ENCODE measurements around the gene OR1S1. TPM values are rescaled to one million over a fixed set of nuclear protein-coding genes. Genes with fewer than 3 reads are reported as not detected.

Gene OR1S1
- total and polyA plus RNA-seq, 2 experiments from 2014 or later, result not detected

DNA sequence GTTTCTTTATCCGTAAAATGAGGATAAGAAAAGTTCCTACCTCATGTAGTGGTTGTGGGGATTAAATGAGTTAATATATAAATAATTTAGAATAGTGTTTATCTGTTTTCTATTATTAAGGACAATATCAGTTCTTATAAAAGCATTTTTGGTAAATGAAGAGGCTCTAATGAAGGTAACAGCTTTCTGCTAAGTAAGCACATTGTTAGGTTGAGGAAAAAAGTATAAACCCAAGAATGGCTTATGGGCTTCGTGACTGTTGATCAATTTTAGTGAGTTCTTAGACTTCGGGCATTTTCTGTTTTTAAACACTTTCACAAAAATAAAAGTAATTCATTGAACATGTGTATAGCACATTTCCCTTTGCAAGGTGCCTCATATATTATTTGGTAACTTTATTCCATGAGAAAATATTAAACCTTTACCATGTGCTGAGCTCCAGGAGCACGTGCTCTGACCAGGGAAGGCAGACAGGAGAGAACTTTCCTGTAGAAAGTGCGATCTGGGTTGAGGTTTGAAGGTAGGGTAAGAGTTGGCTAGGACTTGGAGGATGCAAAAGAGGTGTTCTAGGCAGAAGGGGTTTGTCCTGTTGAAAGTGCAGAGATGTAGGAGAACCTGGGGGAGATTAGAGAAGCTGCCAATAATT, 35.0 kb upstream of the OR1S1 start:
- no peaks in the 10 kb centered on the region for H3K36me3 Mint-ChIP-seq (ENCODE audit: low read depth)
- Histone ChIP-seq H3K27ac (ENCODE audit: low read depth) (no peak overlapping the region), H3K27me3 (ENCODE audit: insufficient read depth) (no peaks in the 10 kb centered on the region), H3K79me2 (replicated peaks; ENCODE audit: insufficient read depth) (no peaks in the 10 kb centered on the region), H3K4me3 (no peak overlapping the region), H3K36me3 (ENCODE audit: insufficient read depth) (no peaks in the 10 kb centered on the region), H3K4me2 (no peak overlapping the region), H3F3A (replicated peaks; ENCODE audit: low read depth) (no peaks in the 10 kb centered on the region), H3K9me2 (ENCODE audit: insufficient read depth) (peaks cover 16% of the 10 kb centered on the region; the same call in 1 of the 2 replicates), H2AFZ (no peak overlapping the region), H3K4me1 (ENCODE audit: insufficient read depth) (no peaks in the 10 kb centered on the region), H4K20me1 (replicated peaks; ENCODE audit: insufficient read depth) (no peaks in the 10 kb centered on the region)
- no peak overlapping the region for H3K27ac Mint-ChIP-seq
- DNase-seq (ENCODE audit: low spot score) (no peak), ATAC-seq (no peak)
- H3K9me3 Mint-ChIP-seq, result no peaks in the 10 kb centered on the region
- TF ChIP-seq POLR2AphosphoS5 (IDR thresholded peaks at IDR 0.05; ENCODE audit: low read depth) (no peak), NANOG (IDR thresholded peaks at IDR 0.05; ENCODE audit: borderline replicate concordance) (no peak), JUNB (IDR thresholded peaks at IDR 0.05; ENCODE audit: unreplicated experiment) (no peak), EZH2 (IDR thresholded peaks at IDR 0.05; ENCODE audit: low read depth, unreplicated experiment) (no peak), CREB1 (CRISPR knock-in tag; IDR thresholded peaks at IDR 0.05; ENCODE audit: low read depth) (no peak), ZNF114 (CRISPR knock-in tag; IDR thresholded peaks at IDR 0.05) (no peak), ZNF331 (CRISPR knock-in tag; IDR thresholded peaks at IDR 0.05; ENCODE audit: low read depth) (no peak), STAT1 (IDR thresholded peaks at IDR 0.05; ENCODE audit: unreplicated experiment) (no peak), EZH2phosphoT487 (IDR thresholded peaks at IDR 0.05; ENCODE audit: unreplicated experiment) (no peak)
- TF ChIP-seq, protein P1, sequence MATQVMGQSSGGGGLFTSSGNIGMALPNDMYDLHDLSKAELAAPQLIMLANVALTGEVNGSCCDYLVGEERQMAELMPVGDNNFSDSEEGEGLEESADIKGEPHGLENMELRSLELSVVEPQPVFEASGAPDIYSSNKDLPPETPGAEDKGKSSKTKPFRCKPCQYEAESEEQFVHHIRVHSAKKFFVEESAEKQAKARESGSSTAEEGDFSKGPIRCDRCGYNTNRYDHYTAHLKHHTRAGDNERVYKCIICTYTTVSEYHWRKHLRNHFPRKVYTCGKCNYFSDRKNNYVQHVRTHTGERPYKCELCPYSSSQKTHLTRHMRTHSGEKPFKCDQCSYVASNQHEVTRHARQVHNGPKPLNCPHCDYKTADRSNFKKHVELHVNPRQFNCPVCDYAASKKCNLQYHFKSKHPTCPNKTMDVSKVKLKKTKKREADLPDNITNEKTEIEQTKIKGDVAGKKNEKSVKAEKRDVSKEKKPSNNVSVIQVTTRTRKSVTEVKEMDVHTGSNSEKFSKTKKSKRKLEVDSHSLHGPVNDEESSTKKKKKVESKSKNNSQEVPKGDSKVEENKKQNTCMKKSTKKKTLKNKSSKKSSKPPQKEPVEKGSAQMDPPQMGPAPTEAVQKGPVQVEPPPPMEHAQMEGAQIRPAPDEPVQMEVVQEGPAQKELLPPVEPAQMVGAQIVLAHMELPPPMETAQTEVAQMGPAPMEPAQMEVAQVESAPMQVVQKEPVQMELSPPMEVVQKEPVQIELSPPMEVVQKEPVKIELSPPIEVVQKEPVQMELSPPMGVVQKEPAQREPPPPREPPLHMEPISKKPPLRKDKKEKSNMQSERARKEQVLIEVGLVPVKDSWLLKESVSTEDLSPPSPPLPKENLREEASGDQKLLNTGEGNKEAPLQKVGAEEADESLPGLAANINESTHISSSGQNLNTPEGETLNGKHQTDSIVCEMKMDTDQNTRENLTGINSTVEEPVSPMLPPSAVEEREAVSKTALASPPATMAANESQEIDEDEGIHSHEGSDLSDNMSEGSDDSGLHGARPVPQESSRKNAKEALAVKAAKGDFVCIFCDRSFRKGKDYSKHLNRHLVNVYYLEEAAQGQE (IDR thresholded peaks at IDR 0.05; ENCODE audit: unreplicated experiment), result no peak
- TF ChIP-seq, protein P2, sequence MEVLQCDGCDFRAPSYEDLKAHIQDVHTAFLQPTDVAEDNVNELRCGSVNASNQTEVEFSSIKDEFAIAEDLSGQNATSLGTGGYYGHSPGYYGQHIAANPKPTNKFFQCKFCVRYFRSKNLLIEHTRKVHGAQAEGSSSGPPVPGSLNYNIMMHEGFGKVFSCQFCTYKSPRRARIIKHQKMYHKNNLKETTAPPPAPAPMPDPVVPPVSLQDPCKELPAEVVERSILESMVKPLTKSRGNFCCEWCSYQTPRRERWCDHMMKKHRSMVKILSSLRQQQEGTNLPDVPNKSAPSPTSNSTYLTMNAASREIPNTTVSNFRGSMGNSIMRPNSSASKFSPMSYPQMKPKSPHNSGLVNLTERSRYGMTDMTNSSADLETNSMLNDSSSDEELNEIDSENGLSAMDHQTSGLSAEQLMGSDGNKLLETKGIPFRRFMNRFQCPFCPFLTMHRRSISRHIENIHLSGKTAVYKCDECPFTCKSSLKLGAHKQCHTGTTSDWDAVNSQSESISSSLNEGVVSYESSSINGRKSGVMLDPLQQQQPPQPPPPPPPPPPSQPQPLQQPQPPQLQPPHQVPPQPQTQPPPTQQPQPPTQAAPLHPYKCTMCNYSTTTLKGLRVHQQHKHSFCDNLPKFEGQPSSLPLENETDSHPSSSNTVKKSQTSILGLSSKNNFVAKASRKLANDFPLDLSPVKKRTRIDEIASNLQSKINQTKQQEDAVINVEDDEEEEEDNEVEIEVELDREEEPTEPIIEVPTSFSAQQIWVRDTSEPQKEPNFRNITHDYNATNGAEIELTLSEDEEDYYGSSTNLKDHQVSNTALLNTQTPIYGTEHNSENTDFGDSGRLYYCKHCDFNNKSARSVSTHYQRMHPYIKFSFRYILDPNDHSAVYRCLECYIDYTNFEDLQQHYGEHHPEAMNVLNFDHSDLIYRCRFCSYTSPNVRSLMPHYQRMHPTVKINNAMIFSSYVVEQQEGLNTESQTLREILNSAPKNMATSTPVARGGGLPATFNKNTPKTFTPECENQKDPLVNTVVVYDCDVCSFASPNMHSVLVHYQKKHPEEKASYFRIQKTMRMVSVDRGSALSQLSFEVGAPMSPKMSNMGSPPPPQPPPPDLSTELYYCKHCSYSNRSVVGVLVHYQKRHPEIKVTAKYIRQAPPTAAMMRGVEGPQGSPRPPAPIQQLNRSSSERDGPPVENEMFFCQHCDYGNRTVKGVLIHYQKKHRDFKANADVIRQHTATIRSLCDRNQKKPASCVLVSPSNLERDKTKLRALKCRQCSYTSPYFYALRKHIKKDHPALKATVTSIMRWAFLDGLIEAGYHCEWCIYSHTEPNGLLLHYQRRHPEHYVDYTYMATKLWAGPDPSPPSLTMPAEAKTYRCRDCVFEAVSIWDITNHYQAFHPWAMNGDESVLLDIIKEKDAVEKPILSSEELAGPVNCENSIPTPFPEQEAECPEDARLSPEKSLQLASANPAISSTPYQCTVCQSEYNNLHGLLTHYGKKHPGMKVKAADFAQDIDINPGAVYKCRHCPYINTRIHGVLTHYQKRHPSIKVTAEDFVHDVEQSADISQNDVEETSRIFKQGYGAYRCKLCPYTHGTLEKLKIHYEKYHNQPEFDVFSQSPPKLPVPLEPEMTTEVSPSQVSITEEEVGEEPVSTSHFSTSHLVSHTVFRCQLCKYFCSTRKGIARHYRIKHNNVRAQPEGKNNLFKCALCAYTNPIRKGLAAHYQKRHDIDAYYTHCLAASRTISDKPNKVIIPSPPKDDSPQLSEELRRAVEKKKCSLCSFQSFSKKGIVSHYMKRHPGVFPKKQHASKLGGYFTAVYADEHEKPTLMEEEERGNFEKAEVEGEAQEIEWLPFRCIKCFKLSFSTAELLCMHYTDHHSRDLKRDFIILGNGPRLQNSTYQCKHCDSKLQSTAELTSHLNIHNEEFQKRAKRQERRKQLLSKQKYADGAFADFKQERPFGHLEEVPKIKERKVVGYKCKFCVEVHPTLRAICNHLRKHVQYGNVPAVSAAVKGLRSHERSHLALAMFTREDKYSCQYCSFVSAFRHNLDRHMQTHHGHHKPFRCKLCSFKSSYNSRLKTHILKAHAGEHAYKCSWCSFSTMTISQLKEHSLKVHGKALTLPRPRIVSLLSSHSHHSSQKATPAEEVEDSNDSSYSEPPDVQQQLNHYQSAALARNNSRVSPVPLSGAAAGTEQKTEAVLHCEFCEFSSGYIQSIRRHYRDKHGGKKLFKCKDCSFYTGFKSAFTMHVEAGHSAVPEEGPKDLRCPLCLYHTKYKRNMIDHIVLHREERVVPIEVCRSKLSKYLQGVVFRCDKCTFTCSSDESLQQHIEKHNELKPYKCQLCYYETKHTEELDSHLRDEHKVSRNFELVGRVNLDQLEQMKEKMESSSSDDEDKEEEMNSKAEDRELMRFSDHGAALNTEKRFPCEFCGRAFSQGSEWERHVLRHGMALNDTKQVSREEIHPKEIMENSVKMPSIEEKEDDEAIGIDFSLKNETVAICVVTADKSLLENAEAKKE (CRISPR knock-in tag; IDR thresholded peaks at IDR 0.05), result no peak
- TF ChIP-seq, protein P3, sequence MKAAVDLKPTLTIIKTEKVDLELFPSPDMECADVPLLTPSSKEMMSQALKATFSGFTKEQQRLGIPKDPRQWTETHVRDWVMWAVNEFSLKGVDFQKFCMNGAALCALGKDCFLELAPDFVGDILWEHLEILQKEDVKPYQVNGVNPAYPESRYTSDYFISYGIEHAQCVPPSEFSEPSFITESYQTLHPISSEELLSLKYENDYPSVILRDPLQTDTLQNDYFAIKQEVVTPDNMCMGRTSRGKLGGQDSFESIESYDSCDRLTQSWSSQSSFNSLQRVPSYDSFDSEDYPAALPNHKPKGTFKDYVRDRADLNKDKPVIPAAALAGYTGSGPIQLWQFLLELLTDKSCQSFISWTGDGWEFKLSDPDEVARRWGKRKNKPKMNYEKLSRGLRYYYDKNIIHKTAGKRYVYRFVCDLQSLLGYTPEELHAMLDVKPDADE (IDR thresholded peaks at IDR 0.05), result no peak
- TF ChIP-seq, protein P4, sequence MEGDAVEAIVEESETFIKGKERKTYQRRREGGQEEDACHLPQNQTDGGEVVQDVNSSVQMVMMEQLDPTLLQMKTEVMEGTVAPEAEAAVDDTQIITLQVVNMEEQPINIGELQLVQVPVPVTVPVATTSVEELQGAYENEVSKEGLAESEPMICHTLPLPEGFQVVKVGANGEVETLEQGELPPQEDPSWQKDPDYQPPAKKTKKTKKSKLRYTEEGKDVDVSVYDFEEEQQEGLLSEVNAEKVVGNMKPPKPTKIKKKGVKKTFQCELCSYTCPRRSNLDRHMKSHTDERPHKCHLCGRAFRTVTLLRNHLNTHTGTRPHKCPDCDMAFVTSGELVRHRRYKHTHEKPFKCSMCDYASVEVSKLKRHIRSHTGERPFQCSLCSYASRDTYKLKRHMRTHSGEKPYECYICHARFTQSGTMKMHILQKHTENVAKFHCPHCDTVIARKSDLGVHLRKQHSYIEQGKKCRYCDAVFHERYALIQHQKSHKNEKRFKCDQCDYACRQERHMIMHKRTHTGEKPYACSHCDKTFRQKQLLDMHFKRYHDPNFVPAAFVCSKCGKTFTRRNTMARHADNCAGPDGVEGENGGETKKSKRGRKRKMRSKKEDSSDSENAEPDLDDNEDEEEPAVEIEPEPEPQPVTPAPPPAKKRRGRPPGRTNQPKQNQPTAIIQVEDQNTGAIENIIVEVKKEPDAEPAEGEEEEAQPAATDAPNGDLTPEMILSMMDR (conservative IDR thresholded peaks at IDR 0.05; ENCODE audit: low read depth in 2 of 2), result no peak
- H3K4me1 Mint-ChIP-seq, result peaks cover 5% of the 10 kb centered on the region; the same call in 2 of the 3 replicates
- no peak overlapping the region for H3K4me3 Mint-ChIP-seq
- no peaks in the 10 kb centered on the region for H3K27me3 Mint-ChIP-seq (ENCODE audit: insufficient read depth, low read depth, poor library complexity)

Data from GM23338 (cell line).